ENCODE measurements around the gene STK11IP.

STK11IP gene

GRCh38 chr2:219628235-219628985 is 30.8 kb downstream of the STK11IP start:
- TF ChIP-seq CTCF (IDR thresholded peaks at IDR 0.05; ENCODE audit: low read depth, low read length), result no peak
- DNase-seq (ENCODE audit: extremely low read depth, low read depth), result no peak

DNA sequence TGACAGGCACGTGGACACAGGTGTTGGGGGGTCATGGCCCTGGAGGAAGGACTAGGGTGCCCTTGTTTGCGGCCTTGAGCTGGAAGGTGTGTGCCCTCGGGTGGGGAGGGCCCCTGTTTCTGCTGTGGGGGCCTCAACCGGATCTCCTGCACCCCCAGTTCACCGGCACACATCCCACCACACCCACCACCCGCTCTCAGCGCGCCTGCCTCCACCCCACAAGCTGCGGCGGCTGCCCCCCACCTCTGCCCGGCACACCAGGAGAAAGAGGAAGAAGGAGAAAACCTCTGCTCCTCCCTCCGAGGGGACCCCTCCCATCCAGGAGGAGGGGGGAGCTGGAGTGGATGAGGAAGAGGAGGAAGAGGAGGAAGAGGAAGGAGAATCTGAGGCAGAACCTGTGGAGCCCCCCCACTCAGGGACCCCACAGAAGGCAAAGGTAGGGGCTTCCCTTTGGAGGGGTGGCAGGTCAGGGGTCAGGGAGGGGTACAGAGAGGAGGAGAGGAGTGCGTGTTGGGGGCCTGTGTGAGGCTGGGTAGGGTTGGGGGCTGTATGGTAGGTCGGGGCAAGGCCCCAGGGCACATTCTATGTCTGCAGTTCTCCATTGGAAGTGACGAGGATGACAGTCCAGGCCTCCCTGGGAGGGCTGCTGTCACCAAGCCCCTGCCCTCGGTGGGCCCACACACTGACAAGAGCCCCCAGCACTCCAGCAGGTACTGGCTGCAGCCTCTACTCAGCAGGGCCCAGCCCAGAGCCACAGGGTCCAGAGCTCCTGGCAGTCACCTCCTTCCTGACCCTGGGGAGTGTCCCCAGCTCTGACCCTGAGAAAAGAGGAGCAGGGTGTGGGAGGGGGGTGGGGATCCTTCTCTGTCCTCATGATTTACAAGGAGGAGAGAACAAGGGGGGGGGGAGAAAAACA is 31.6 kb downstream of the STK11IP start:
- no peak for DNase-seq (ENCODE audit: extremely low read depth, low read depth)
- TF ChIP-seq CTCF (IDR thresholded peaks at IDR 0.05; ENCODE audit: low read depth, low read length), result no peak

GRCh38 chr2:219629976-219630695 is 32.5 kb downstream of the STK11IP start:
- DNase-seq (ENCODE audit: extremely low read depth, low read depth), result no peak
- TF ChIP-seq CTCF (IDR thresholded peaks at IDR 0.05; ENCODE audit: low read depth, low read length), result no peak

- no peak for DNase-seq (ENCODE audit: extremely low read depth, low read depth)
- no peak for TF ChIP-seq CTCF (IDR thresholded peaks at IDR 0.05; ENCODE audit: low read depth, low read length)
Measured at GRCh38 chr2:219630770-219631405, 33.2 kb downstream of the STK11IP start.

GRCh38 chr2:219631406-219631891 is 33.8 kb downstream of the STK11IP start:
- no peak for TF ChIP-seq CTCF (IDR thresholded peaks at IDR 0.05; ENCODE audit: low read depth, low read length)
- no peak for DNase-seq (ENCODE audit: extremely low read depth, low read depth)

DNA sequence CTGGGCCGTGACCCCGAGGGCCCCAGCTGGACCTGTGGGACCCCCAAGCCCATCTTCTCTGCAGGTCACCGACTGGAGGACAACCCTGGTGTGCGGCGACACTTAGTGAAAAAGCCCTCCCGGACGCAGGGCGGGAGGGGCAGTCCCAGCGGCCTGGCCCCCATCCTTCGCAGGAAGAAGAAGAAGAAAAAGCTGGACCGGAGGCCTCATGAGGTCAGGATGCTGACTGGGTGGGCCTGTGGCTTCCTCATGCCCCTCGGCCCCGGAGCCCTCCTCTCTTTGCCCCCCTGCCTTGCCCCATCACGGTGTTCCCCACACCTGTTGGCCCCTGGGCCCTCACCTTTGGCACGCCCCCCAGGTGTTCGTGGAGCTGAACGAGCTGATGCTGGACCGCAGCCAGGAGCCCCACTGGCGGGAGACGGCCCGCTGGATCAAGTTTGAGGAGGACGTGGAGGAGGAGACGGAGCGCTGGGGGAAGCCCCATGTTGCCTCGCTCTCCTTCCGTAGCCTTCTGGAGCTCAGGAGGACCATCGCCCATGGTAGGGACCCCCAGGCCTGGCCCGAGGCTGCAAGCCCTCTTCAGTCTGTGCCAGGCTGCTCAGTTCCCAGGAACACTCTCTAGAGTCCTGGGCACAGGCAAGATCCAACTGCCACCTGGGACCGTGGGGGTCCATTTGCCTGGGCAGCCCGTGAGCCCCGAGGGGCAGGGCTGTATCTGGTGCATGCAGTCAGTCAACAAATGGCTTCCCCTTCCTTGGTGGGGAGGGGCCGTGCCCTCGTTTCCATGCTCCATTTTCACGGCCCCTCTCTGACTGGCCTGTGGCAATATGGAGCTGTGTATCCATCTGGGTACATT is 34.5 kb downstream of the STK11IP start:
- TF ChIP-seq CTCF (IDR thresholded peaks at IDR 0.05; ENCODE audit: low read depth, low read length), result no peak
- no peak for DNase-seq (ENCODE audit: extremely low read depth, low read depth)

Measured in AG09319 (cell line).